ENCODE data around the gene SEPHS1.
A peak's percentile ranks its signal among the peaks of the same experiment; 100 is the strongest.
"Not testable (repeated sequence)": the region's sequence is repeated elsewhere in the genome, so short reads cannot be mapped to it uniquely, and the experiment has no call there.

Gene SEPHS1

GRCh38 chr10:13348216-13349017 lies at the start of gene SEPHS1:
TSS of gene SEPHS1 (minus strand) at chr10:13348293. CDS start at chr10:13344950, 3,343 bp downstream.
- DNase-seq = peak; percentile 72

- DNase-seq = no peak
Measured at GRCh38 chr10:13397052-13397451, 49.0 kb upstream of the SEPHS1 start.

- no peak for DNase-seq
Measured at GRCh38 chr10:13396369-13396768, 48.3 kb upstream of the SEPHS1 start.

- DNase-seq = no peak
Measured at GRCh38 chr10:13395540-13395939, 47.4 kb upstream of the SEPHS1 start.

- no peak for DNase-seq
Measured at GRCh38 chr10:13393640-13394039, 45.5 kb upstream of the SEPHS1 start.

GRCh38 chr10:13392701-13393100 lies 44.6 kb upstream of the SEPHS1 start:
- DNase-seq = no peak

GRCh38 chr10:13390604-13391522 lies 42.8 kb upstream of the SEPHS1 start:
- DNase-seq = peak; percentile 34

- no peak for DNase-seq
Measured at GRCh38 chr10:13388478-13389230, 40.6 kb upstream of the SEPHS1 start.

GRCh38 chr10:13386021-13386420 lies 37.9 kb upstream of the SEPHS1 start:
- DNase-seq = no peak

- no peak for DNase-seq
Measured at GRCh38 chr10:13383399-13383761, 35.3 kb upstream of the SEPHS1 start.

GRCh38 chr10:13382703-13383398 lies 34.8 kb upstream of the SEPHS1 start:
- no peak for DNase-seq

- DNase-seq = not testable (repeated sequence)
Measured at GRCh38 chr10:13379061-13379460, 31.0 kb upstream of the SEPHS1 start.

- DNase-seq = no peak
Measured at GRCh38 chr10:13376746-13377145, 28.7 kb upstream of the SEPHS1 start.

GRCh38 chr10:13376297-13376696 lies 28.2 kb upstream of the SEPHS1 start:
- no peak for DNase-seq

- no peak for DNase-seq
Measured at GRCh38 chr10:13375791-13376190, 27.7 kb upstream of the SEPHS1 start.

GRCh38 chr10:13373644-13374043 lies 25.6 kb upstream of the SEPHS1 start:
- no peak for DNase-seq

- no peak for DNase-seq
Measured at GRCh38 chr10:13372524-13372923, 24.4 kb upstream of the SEPHS1 start.

GRCh38 chr10:13371897-13372470 lies 23.9 kb upstream of the SEPHS1 start:
- DNase-seq = peak; percentile 57

GRCh38 chr10:13366891-13367290 lies 18.8 kb upstream of the SEPHS1 start:
- no peak for DNase-seq

GRCh38 chr10:13365831-13366230 lies 17.7 kb upstream of the SEPHS1 start:
- no peak for DNase-seq

GRCh38 chr10:13365243-13365642 lies 17.1 kb upstream of the SEPHS1 start:
- DNase-seq = no peak

GRCh38 chr10:13360587-13360986 lies 12.5 kb upstream of the SEPHS1 start:
- DNase-seq = no peak
